HG03575 (cell line): Measurements from ENCODE around the gene HOGA1.
A peak's percentile ranks its signal among the peaks of the same experiment; 100 is the strongest.
"Not testable (repeated sequence)": the region's sequence is repeated elsewhere in the genome, so short reads cannot be mapped to it uniquely, and the experiment has no call there.

Source experiments
- ATAC-seq: cut with Tn5 transposase; IDR thresholded peaks from one replicate; pipeline ENCODE4 v1.9.1; 2021; ENCODE audit not compliant: unreplicated experiment, insufficient number of reproducible peaks, low FRiP score; ENCODE audit errors: extremely low read depth

Gene HOGA1

GRCh38 chr10:97639090-97639489 is 54.9 kb downstream of the HOGA1 start:
- not testable (repeated sequence) for ATAC-seq

GRCh38 chr10:97640174-97640867 is 56.1 kb downstream of the HOGA1 start, which contains the start of gene PI4K2A:
TSS of gene PI4K2A (plus strand) at chr10:97640671. CDS start at chr10:97640743, 72 bp downstream.
- peak; percentile 74 for ATAC-seq

DNA sequence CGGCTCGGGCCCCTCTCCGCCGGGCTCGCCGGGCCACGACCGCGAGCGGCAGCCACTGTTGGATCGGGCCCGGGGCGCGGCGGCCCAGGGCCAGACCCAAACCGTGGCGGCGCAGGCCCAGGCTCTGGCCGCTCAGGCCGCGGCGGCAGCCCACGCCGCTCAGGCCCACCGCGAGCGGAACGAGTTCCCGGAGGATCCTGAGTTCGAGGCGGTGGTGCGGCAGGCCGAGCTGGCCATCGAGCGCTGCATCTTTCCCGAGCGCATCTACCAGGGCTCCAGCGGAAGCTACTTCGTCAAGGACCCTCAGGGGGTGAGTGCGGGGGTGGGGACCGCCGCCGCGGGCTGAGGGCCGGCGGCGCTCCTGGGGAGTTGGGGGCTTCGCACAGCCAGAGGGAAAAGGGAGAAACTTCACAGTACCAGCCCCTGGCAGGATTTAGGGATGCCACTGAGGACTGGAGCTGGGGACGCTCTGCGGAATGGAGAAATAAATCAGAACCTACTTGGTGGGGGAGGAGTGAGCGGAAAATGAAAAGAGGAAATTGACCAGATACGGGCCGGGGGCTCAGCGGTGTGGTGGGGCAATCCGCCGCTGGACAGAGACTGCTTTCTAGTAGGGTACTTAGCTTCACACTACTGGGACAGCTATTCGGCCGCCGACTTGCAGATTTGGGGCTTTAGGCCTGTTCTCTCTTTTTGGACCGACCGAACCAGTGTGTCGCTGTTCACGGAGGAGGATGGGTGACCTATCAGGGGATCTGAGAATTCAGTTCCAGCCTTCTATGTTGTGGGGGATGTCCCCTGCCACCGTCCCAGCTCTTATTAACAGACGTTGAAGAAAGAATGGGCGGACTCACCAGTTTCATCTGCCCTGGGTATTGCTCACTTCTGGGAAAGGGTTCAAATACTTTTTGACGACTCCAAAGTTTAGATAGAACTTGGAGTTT is 57.0 kb downstream of the HOGA1 start:
- no peak for ATAC-seq

DNA sequence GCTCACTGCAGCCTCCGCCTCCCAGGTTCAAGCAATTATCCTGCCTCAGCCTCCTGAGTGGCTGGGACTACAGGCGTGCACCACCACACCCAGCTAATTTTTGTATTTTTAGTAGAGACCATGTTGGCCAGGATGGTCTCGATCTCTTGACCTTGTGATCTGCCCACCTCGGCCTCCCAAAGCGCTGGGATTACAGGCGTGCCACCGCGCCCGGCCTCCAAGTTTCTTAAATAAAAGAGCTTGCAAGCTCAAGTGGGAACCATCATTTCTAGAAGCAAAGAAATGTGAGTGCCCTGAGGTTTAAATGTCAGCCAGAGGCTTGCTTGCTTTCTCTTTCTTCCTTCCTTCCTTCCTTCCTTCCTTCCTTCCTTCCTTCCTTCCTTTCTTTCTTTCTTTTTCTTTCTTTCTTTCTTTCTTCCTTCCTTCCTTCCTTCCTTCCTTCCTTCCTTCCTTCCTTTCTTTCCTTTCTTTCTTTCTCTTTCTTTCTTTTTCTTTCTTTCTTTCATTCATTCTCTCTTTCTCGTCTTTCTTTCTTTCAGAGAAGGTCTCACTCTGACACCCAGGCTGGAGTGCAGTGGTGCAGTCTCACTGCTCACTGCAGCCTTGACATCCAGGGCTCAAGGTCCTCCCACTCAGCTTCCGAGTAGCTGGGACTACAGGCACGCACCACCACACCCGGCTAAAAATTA is 58.4 kb downstream of the HOGA1 start:
- ATAC-seq, result not testable (repeated sequence)

DNA sequence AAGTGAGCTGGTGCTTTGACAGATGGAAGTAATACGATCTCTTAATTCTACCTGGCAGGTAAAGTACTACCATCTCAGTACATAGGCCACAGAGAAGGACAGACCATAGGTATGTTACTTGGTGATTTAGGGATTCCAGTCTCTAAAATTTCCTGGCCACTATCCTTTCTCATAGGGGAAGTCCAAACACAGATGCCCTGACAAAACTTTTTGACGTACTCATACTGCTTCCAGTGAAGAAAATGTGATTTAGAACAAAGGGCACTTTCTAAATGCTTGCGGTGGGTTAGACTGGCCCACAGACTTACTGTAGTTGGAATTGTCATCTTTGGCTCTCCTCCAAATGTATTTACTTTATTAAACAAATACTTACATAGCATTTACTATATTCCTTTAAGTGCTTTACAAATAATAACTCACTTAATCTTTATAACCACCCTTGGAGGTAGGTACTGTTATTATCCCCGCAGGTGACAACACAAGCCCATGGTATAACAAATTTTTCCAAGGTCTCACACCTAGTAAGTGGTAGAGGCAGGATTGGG is 59.3 kb downstream of the HOGA1 start:
- no peak for ATAC-seq

DNA sequence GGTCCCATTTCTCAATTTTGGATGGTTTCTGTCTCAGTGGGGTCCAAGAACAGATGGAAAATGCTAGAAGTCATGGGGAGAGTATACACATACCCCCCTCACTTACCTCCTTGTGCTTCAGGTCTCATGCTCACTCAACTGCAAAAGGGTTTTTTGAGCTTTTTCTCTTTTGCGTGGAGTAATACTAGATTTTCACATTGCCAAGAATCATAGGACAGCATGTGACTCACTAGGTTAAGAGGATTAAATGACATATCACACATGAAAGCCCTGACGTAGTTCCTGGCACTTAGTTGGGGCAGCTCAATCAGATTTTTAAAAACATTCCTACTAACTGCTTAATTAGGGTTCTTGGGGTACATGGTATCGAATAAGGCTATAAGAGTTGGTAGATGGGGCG is 60.7 kb downstream of the HOGA1 start:
- no peak for ATAC-seq

- no peak for ATAC-seq
Measured at GRCh38 chr10:97647556-97647955, 63.4 kb downstream of the HOGA1 start.

DNA sequence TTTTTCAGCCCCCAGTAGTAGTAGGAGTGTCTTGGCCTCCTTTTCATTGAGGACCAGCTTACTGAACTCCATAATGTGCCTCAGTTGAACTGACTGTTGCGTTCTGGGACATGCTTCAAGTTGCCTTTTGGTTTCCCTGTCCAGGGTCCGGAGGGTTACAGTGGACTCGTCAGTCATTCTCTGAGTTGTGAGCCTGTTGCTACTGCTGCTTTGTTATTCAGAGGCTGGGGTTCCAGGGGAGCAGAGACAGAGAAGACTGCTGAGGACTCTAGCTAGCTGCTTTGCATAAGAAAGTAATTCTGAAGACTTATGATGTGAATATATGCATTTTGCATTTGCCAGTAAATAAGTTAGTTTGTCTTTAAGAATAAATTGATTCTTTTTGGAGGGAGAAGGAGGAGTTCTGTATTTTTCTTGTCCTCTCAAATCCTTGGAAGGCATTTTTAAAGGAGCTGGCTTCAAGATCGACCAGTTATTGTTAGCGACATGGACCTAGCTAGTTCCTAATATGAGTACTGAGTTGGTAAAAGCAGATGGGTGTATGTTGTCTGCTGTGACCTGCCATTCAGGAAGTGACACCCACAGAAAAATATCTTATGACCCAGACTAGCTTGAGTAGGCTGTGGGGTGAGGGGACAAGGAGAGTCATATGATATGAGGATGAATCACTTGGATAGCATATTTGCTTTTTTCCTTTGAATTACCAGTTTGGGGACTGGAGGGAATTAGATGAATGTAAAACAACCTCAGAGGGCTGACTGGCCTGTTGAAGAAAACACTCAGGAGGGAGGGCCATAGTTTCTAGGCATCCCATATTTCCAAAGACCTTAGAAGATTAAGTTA is 64.6 kb downstream of the HOGA1 start:
- peak; percentile 69 for ATAC-seq

- not testable (repeated sequence) for ATAC-seq
Measured at GRCh38 chr10:97649405-97649750, 65.2 kb downstream of the HOGA1 start.

DNA sequence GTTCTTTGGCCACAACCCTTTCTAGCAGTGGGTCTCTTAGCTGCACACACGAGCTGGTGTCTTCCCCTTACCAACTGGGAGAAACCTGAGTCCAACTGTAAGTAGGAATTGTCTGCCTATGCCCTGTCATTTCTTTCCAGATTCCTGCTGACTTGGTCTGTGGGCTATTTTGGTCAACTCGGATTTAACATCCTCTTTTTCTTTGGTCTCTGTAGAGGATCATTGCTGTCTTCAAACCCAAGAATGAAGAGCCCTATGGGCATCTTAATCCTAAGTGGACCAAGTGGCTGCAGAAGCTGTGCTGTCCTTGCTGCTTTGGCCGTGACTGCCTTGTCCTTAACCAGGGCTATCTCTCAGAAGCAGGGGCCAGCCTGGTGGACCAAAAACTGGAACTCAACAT is 66.5 kb downstream of the HOGA1 start:
- no peak for ATAC-seq

GRCh38 chr10:97651773-97652172 is 67.6 kb downstream of the HOGA1 start:
- no peak for ATAC-seq

- ATAC-seq, result no peak
Measured at GRCh38 chr10:97656777-97657176, 72.6 kb downstream of the HOGA1 start.

DNA sequence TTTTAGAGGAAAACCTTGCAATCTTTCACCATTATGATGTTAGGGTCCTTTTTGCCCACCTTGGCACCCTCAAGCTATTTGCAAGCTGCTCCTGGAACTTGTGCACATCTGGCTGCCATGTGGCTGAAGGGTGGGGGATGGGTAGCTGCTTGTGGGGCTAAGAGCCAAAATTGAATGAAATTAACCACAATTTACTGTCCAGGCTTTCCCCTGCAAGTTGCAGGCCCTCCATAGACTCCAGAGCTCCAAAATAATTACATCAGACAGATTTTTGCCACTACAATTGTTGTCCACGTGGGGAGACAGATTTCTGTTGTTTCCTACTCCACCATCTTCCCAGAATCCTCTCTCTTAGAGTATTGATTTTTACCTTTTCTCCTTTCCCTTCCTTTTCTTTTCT is 75.4 kb downstream of the HOGA1 start:
- ATAC-seq, result no peak
